H9 (cell line): Measurements from ENCODE around the gene CCDC178. TPM values are rescaled to one million over a fixed set of nuclear protein-coding genes. Genes with fewer than 3 reads are reported as not detected.

ENCODE experiments used
- DNase-seq: peaks from one replicate; pipeline ENCODE4 v3.0.0-alpha.2; 2017
- H2AFZ ChIP-seq: one replicate; pipeline ENCODE4 v1.6.1; 2013; ENCODE audit warnings: mild to moderate bottlenecking, low read length, control low read depth, moderate library complexity
- H2AK5ac ChIP-seq: 2 replicates; pipeline ENCODE4 v1.6.1; 2013; ENCODE audit warnings: low read length, control low read depth, mixed read lengths; ENCODE audit not compliant: insufficient read length
- H2BK120ac ChIP-seq: one replicate; pipeline ENCODE4 v1.6.1; 2013; ENCODE audit warnings: low read depth, mild to moderate bottlenecking, low read length, control low read depth, inconsistent platforms; ENCODE audit not compliant: poor library complexity, severe bottlenecking
- H2BK12ac ChIP-seq: 2 replicates; pipeline ENCODE4 v1.6.1; 2013; ENCODE audit warnings: low read length, control low read depth, mixed read lengths, low read depth; ENCODE audit not compliant: insufficient read length
- H2BK15ac ChIP-seq: 2 replicates; pipeline ENCODE4 v1.6.1; 2013; ENCODE audit warnings: low read depth, low read length, control low read depth
- H2BK20ac ChIP-seq: one replicate; pipeline ENCODE4 v1.6.1; 2013; ENCODE audit warnings: low read depth, mild to moderate bottlenecking, low read length, control low read depth, inconsistent platforms; ENCODE audit not compliant: poor library complexity, severe bottlenecking
- H2BK5ac ChIP-seq: 2 replicates; pipeline ENCODE4 v1.6.1; 2013; ENCODE audit warnings: low read length, control low read depth, mixed read lengths; ENCODE audit not compliant: insufficient read length
- H3K14ac ChIP-seq: 2 replicates; pipeline ENCODE4 v1.6.1; 2013; ENCODE audit warnings: low read length, control low read depth; ENCODE audit not compliant: insufficient read depth
- H3K18ac ChIP-seq: 2 replicates; pipeline ENCODE4 v1.6.1; 2013; ENCODE audit warnings: low read depth, mild to moderate bottlenecking, mixed read lengths, low read length, control low read depth; ENCODE audit not compliant: insufficient read length
- H3K23ac ChIP-seq: 2 replicates; pipeline ENCODE4 v1.6.1; 2013; ENCODE audit warnings: low read length, control low read depth, mixed read lengths, low read depth; ENCODE audit not compliant: insufficient read length
- H3K23me2 ChIP-seq: 2 replicates; pipeline ENCODE4 v1.6.1; 2013; ENCODE audit warnings: low read depth, mild to moderate bottlenecking, mixed read lengths, low read length, control low read depth; ENCODE audit not compliant: insufficient read length, poor library complexity, severe bottlenecking
- H3K27ac ChIP-seq: 2 replicates; pipeline ENCODE4 v1.5.1; 2013; ENCODE audit warnings: low read length, control low read depth, mixed read lengths, low read depth; ENCODE audit not compliant: insufficient read length
- H3K27me3 ChIP-seq: 2 replicates; pipeline ENCODE4 v1.6.1; 2013; ENCODE audit warnings: low read length, control low read depth, inconsistent platforms; ENCODE audit not compliant: insufficient read depth
- H3K4ac ChIP-seq: 2 replicates; pipeline ENCODE4 v1.6.1; 2013; ENCODE audit warnings: low read depth, mild to moderate bottlenecking, control low read depth, inconsistent platforms, low read length, moderate library complexity
- H3K4me1 ChIP-seq: 2 replicates; pipeline ENCODE4 v1.6.1; 2013; ENCODE audit warnings: low read length, control low read depth, inconsistent platforms; ENCODE audit not compliant: insufficient read depth
- H3K4me2 ChIP-seq: 2 replicates; pipeline ENCODE4 v1.6.1; 2013; ENCODE audit warnings: low read length, control low read depth, mixed read lengths; ENCODE audit not compliant: insufficient read length, insufficient read depth
- H3K56ac ChIP-seq: 2 replicates; pipeline ENCODE4 v1.6.1; 2013; ENCODE audit warnings: low read depth, mild to moderate bottlenecking, mixed read lengths, low read length, control low read depth; ENCODE audit not compliant: insufficient read length
- H3K79me1 ChIP-seq: 2 replicates; pipeline ENCODE4 v1.6.1; 2013; ENCODE audit warnings: low read depth, mild to moderate bottlenecking, moderate library complexity, low read length, control low read depth, inconsistent platforms; ENCODE audit not compliant: insufficient read depth, poor library complexity, severe bottlenecking
- H3K79me2 ChIP-seq: 2 replicates; pipeline ENCODE4 v1.6.1; 2013; ENCODE audit warnings: low read length, control low read depth, inconsistent platforms; ENCODE audit not compliant: insufficient read depth
- H3K9ac ChIP-seq: 2 replicates; pipeline ENCODE4 v1.6.1; 2013; ENCODE audit warnings: low read length, control low read depth, mixed read lengths; ENCODE audit not compliant: insufficient read length; ENCODE audit errors: extremely low read depth
- H3K9me3 ChIP-seq: one replicate; pipeline ENCODE4 v1.6.1; 2013; ENCODE audit warnings: low read depth, low read length, inconsistent platforms; ENCODE audit not compliant: control insufficient read depth
- H3T11ph ChIP-seq: one replicate; pipeline ENCODE4 v1.6.1; 2013; ENCODE audit warnings: mild to moderate bottlenecking, low read length, control low read depth, inconsistent platforms
- H4K20me1 ChIP-seq: one replicate; pipeline ENCODE4 v1.6.1; 2013; ENCODE audit not compliant: control insufficient read depth, insufficient read length, insufficient read depth
- H4K5ac ChIP-seq: 2 replicates; pipeline ENCODE4 v1.6.1; 2013; ENCODE audit warnings: low read depth, mild to moderate bottlenecking, mixed read lengths, low read length, control low read depth; ENCODE audit not compliant: insufficient read length
- H4K8ac ChIP-seq: replicated peaks from 2 replicates; pipeline ENCODE4 v1.6.1; 2013; ENCODE audit warnings: low read length, control low read depth, mixed read lengths, low read depth; ENCODE audit not compliant: insufficient read length
- H4K91ac ChIP-seq: 2 replicates; pipeline ENCODE4 v1.6.1; 2013; ENCODE audit warnings: low read depth, mild to moderate bottlenecking, moderate library complexity, mixed read lengths, low read length, control low read depth; ENCODE audit not compliant: insufficient read length
- H3K27ac Mint-ChIP-seq, 3 experiments: 2 replicates in 2 of 3; 3 replicates in 1 of 3; pipeline ENCODE4 v1.8.0; 2020 to 2021; ENCODE audit warnings: mixed read lengths in 3 of 3, mild to moderate bottlenecking in 1 of 3, moderate library complexity in 1 of 3
- H3K27me3 Mint-ChIP-seq: 2 replicates; pipeline ENCODE4 v1.8.0; 2021; ENCODE audit warnings: low read depth, mild to moderate bottlenecking, moderate library complexity, mixed read lengths
- H3K36me3 Mint-ChIP-seq, 3 experiments: 2 replicates in 2 of 3; 3 replicates in 1 of 3; pipeline ENCODE4 v1.8.0; 2020 to 2021; ENCODE audit warnings: low read depth in 3 of 3, mixed read lengths in 3 of 3; ENCODE audit not compliant: insufficient read depth in 1 of 3
- H3K4me1 Mint-ChIP-seq, 2 experiments: 2 replicates each; pipeline ENCODE4 v1.8.0; 2020; ENCODE audit warnings: mixed read lengths in 2 of 2
- H3K4me3 Mint-ChIP-seq, 2 experiments: 2 replicates in 1 of 2; 3 replicates in 1 of 2; pipeline ENCODE4 v1.8.0; 2020 to 2021; ENCODE audit warnings: mild to moderate bottlenecking in 2 of 2, mixed read lengths in 2 of 2, moderate library complexity in 1 of 2
- H3K9me3 Mint-ChIP-seq, 2 experiments: 2 replicates in 1 of 2; 3 replicates in 1 of 2; pipeline ENCODE4 v1.8.0; 2020; ENCODE audit warnings: mild to moderate bottlenecking in 2 of 2, mixed read lengths in 2 of 2, moderate library complexity in 1 of 2
- WGBS: extraction: QIAGEN DNeasy Blood & Tissue Kit; methylation state at CpG from one replicate; pipeline ENCODE4 v1.1.7; 2013; ENCODE audit warnings: missing lambda C conversion rate, low lambda C conversion rate, mixed read lengths; ENCODE audit not compliant: insufficient read length; ENCODE audit errors: extremely low coverage; 5-methylcytosine and 5-hydroxymethylcytosine counted together
- total RNA-seq: library from RNA; stranded (reverse); gene quantifications from 2 replicates; pipeline ENCODE4 v1.2.1, GENCODE V29; 2021
- TF ChIP-seq, protein P1 (sequence below): fragments of 200-600 bp; sonication (generic); conservative IDR thresholded peaks from 3 replicates; pipeline ENCODE4 v1.8.0; 2021; ENCODE audit warnings: antibody characterized with exemption, mild to moderate bottlenecking

CCDC178 gene
- total RNA-seq, 1 experiment from 2014 or later: not detected

DNA sequence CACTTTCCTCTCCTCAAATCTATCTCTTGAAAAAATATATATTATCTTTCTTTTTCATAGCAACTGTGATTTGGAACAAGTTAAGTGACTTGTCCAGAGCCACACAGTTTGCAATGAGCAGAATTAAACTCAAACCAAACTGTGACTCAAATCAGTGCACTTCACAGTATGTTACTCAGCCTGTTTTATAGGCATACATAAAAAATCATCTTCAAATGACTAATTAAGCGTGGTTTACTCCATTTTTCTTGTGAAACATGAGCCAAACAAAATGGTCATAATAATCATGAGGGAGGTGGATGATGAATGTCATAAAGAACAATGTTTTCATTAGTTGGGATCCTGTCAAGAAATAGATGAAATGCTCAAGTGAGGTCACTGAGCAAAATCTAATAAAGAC, 6.1 kb upstream of the CCDC178 start:
- Histone ChIP-seq H3K14ac (no peak overlapping the region), H3K23me2 (no peaks in the 10 kb centered on the region), H2BK15ac (no peak overlapping the region), H3K27me3 (no peaks in the 10 kb centered on the region), H2BK12ac (no peak overlapping the region), H3K18ac (no peak overlapping the region), H2AFZ (no peak overlapping the region), H2BK120ac (no peak overlapping the region), H3K56ac (no peak overlapping the region), H4K5ac (no peak overlapping the region), H3K9me3 (no peaks in the 10 kb centered on the region), H3K23ac (no peak overlapping the region), H2AK5ac (no peak overlapping the region), H3K9ac (no peak overlapping the region), H3K4me2 (no peak overlapping the region), H3K79me2 (no peaks in the 10 kb centered on the region), H3K4ac (no peak overlapping the region), H4K8ac (no peak overlapping the region), H3K27ac (no peak overlapping the region), H2BK20ac (no peak overlapping the region), H3K79me1 (no peaks in the 10 kb centered on the region), H3T11ph (no peak overlapping the region), H4K91ac (no peak overlapping the region), H3K4me1 (no peaks in the 10 kb centered on the region), H4K20me1 (no peaks in the 10 kb centered on the region), H2BK5ac (no peak overlapping the region)
- Mint-ChIP-seq H3K27ac (no peak overlapping the region), H3K27me3 (peaks cover 11% of the 10 kb centered on the region), H3K36me3 (no peaks in the 10 kb centered on the region), H3K4me1 (no peaks in the 10 kb centered on the region), H3K4me3 (no peak overlapping the region), H3K9me3 (no peaks in the 10 kb centered on the region)
- TF ChIP-seq, protein P1, sequence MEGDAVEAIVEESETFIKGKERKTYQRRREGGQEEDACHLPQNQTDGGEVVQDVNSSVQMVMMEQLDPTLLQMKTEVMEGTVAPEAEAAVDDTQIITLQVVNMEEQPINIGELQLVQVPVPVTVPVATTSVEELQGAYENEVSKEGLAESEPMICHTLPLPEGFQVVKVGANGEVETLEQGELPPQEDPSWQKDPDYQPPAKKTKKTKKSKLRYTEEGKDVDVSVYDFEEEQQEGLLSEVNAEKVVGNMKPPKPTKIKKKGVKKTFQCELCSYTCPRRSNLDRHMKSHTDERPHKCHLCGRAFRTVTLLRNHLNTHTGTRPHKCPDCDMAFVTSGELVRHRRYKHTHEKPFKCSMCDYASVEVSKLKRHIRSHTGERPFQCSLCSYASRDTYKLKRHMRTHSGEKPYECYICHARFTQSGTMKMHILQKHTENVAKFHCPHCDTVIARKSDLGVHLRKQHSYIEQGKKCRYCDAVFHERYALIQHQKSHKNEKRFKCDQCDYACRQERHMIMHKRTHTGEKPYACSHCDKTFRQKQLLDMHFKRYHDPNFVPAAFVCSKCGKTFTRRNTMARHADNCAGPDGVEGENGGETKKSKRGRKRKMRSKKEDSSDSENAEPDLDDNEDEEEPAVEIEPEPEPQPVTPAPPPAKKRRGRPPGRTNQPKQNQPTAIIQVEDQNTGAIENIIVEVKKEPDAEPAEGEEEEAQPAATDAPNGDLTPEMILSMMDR: no peak
- no CpG with 5 or more reads among the region's 1 CpG for WGBS
- no peak for DNase-seq
